ENCODE measurements around the gene BBS9. TPM values are rescaled to one million over a fixed set of nuclear protein-coding genes. Genes with fewer than 3 reads are reported as not detected.
"Not testable (repeated sequence)": the region's sequence is repeated elsewhere in the genome, so short reads cannot be mapped to it uniquely, and the experiment has no call there.

Gene BBS9
- total RNA-seq, 1 donor from 2014 or later = 31.2 TPM

DNA sequence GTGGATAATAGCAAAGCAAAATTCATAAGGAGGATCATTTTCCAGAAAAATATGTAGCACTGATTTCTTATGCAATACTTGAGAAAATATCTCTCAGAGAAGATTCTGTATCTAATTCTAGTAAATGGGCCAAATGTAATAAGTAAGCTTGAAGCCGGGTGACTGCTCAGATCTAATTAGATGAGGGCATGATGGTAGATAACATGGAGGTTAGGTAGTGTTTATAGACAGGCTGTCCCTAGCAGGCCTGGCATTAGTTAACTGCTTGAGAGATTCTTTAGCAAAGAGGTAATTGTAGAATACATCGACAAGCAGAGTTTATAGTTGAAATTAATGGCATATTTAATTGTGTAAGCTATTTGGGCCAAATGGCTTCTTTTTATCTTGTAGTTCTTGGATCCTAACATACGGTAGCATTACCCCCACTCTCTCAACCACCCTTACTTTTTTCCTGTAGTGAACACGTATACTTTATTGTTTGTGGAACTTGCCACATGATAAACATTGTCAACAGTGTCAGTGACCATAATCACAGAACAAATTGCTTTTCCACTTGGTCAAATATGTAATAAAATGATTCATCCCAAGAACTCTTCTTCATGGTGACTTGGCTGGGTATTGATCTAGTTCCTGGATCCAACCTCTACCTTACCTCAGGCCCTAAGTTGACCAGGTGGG is 343.1 kb downstream of the BBS9 start:
- DNase-seq (ENCODE audit: extremely low spot score in 2 of 2) = no peak
- H3K27ac ChIP-seq = no peak overlapping the region
- H3K9me3 ChIP-seq = no peaks in the 10 kb centered on the region
- no peaks in the 10 kb centered on the region for H3K4me1 ChIP-seq
- no peak for TF ChIP-seq POLR2AphosphoS5 (IDR thresholded peaks at IDR 0.05; ENCODE audit: insufficient read depth in 1 of 2, low read depth in 1 of 2)
- TF ChIP-seq, protein P1, sequence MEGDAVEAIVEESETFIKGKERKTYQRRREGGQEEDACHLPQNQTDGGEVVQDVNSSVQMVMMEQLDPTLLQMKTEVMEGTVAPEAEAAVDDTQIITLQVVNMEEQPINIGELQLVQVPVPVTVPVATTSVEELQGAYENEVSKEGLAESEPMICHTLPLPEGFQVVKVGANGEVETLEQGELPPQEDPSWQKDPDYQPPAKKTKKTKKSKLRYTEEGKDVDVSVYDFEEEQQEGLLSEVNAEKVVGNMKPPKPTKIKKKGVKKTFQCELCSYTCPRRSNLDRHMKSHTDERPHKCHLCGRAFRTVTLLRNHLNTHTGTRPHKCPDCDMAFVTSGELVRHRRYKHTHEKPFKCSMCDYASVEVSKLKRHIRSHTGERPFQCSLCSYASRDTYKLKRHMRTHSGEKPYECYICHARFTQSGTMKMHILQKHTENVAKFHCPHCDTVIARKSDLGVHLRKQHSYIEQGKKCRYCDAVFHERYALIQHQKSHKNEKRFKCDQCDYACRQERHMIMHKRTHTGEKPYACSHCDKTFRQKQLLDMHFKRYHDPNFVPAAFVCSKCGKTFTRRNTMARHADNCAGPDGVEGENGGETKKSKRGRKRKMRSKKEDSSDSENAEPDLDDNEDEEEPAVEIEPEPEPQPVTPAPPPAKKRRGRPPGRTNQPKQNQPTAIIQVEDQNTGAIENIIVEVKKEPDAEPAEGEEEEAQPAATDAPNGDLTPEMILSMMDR (IDR thresholded peaks at IDR 0.05) = no peak
- no peak for TF ChIP-seq POLR2A (IDR thresholded peaks at IDR 0.05)
- no peaks in the 10 kb centered on the region for H3K36me3 ChIP-seq
- no peak overlapping the region for H3K4me3 ChIP-seq
- H3K27me3 ChIP-seq = no peaks in the 10 kb centered on the region
- intact Hi-C loops (cut with DNase I) = no loop called here

DNA sequence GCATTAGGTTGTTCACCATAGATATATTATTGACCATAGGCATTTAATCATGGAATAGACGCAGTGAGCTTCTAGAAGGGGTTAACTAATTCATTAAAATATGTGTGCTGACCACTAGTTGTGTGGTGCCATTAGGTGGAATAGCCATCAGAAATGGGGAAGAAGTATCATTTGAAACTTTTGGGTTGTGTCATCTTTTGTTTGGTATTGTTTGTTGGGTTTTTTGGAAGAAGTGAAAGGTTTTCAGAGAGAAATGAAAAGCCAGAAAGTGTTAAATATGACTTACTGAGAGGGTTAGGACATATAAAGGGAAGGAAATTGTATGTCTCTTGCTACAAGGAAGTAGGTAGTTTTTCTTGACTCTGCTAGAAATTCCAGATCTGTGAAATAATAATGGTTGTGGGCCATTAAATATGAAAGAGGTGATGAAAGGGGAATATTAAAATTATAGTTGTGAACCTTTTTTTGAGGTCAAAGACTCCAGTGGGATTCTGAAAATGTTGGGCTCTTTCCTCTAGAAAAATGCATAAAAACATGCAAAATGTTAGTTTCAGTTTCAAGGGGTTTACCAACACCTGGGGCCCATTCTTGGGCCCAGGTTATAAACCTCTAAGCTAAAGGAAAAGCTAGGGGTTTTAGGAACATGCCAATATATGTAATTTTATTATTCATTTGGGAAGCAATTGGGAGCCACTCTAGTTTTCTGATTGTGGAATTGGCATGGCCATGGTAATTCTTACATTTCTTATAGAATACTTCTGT is 348.5 kb downstream of the BBS9 start:
- H3K27ac ChIP-seq = no peak overlapping the region
- no peak for DNase-seq (ENCODE audit: extremely low spot score in 2 of 2)
- no peaks in the 10 kb centered on the region for H3K36me3 ChIP-seq
- intact Hi-C loops (cut with DNase I) = no loop called here
- no peaks in the 10 kb centered on the region for H3K4me1 ChIP-seq
- no peak for TF ChIP-seq POLR2A (IDR thresholded peaks at IDR 0.05)
- H3K9me3 ChIP-seq = no peaks in the 10 kb centered on the region
- no peak overlapping the region for H3K4me3 ChIP-seq
- no peaks in the 10 kb centered on the region for H3K27me3 ChIP-seq

DNA sequence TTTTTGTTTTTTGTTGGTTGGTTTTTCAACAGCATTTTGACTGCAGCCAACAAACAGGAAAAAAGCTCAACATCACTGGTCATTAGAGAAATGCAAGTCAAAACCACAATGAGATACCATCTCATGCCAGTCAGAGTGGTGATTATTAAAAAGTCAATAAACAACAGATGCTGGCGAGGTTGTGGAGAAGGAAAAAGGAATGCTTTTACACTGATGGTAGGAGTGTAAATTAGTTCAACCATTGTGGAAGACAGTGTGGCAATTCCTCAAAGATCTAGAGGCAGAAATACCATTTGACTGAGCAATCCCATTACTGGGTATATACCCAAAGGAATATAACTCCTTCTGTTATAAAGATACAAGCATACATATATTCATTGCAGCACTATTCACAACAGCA is 355.1 kb downstream of the BBS9 start:
- H3K4me1 ChIP-seq; H3K4me3 ChIP-seq; H3K36me3 ChIP-seq; DNase-seq (ENCODE audit: extremely low spot score in 2 of 2); H3K27me3 ChIP-seq; intact Hi-C loops (cut with DNase I); H3K9me3 ChIP-seq; H3K27ac ChIP-seq: not testable (repeated sequence)

DNA sequence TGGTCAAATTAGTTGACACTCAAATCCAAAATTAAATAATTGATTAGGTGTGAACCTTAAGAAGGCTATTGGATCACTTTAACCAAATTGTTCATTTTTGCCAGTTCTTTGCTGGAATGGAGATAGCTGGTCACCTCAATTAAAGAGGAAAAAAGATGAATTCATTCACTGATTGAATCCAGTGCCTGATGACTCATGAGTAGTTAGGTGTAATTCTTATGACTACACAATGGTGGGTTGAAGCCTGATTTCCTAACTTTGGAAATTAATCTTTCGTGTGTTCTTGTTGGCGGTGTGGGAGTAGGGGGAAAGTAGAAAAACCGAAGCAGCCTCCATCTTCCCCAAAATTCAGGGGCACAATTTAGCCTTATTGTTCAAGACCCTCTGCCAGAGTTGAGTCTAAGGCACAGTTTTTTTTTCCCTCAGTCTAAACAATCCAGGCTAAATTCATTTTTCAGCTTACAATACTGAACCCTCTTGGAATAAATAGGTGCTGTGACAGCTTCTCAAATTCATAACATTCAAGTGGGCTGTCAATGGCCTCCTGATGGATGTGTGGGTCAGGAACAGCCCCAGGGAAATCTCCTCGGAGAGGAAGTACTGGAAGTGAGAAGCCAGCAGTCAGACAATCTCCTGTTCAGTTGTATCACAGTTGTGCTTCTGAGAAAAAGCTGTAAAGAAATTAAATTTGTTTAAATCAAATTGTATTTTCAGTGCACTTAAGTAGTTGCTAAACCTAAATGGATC is 356.6 kb downstream of the BBS9 start:
- intact Hi-C loops (cut with DNase I) = no loop called here
- Histone ChIP-seq H3K9me3 (no peaks in the 10 kb centered on the region), H3K4me3 (no peak overlapping the region), H3K4me1 (no peaks in the 10 kb centered on the region), H3K27ac (no peak overlapping the region), H3K27me3 (no peaks in the 10 kb centered on the region), H3K36me3 (no peaks in the 10 kb centered on the region)
- no peak for TF ChIP-seq POLR2A (IDR thresholded peaks at IDR 0.05)
- TF ChIP-seq POLR2AphosphoS5 (IDR thresholded peaks at IDR 0.05; ENCODE audit: insufficient read depth in 1 of 2, low read depth in 1 of 2) = no peak
- TF ChIP-seq, protein P1 (IDR thresholded peaks at IDR 0.05) = no peak
- no peak for DNase-seq (ENCODE audit: extremely low spot score in 2 of 2)

DNA sequence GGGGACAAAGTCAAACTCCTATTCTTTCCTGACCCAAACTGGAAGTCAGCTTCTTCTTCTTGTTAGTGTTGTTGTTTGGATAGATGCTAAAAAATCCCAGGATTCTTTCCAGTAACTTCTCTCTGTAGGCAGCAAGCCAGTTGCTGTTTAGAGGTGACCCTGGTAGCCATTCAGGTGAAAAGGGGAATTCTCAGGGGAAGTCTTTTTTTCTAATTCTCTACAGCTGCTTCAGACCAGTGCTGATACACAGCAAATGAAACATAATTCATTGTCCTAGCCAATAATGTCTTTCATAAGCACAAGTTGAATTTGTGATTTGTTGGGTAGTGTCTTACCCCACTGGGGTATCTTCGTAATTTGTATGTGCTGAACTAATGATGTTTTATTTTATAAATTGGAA is 357.3 kb downstream of the BBS9 start:
- intact Hi-C loops (cut with DNase I) = no loop called here
- Histone ChIP-seq H3K27me3 (no peaks in the 10 kb centered on the region), H3K27ac (no peak overlapping the region), H3K4me3 (no peak overlapping the region), H3K36me3 (no peaks in the 10 kb centered on the region), H3K4me1 (no peaks in the 10 kb centered on the region), H3K9me3 (no peaks in the 10 kb centered on the region)
- TF ChIP-seq POLR2AphosphoS5 (IDR thresholded peaks at IDR 0.05; ENCODE audit: insufficient read depth in 1 of 2, low read depth in 1 of 2) = no peak
- TF ChIP-seq, protein P1 (IDR thresholded peaks at IDR 0.05) = no peak
- no peak for TF ChIP-seq POLR2A (IDR thresholded peaks at IDR 0.05)
- DNase-seq (ENCODE audit: extremely low spot score in 2 of 2) = no peak
